HuH-7 (cell line): Measurements from ENCODE around the gene DOCK9.

Source experiments
- DNase-seq: peaks from one replicate; pipeline ENCODE4 v3.0.0; 2011; ENCODE audit warnings: low spot score

The DOCK9 gene

DNA sequence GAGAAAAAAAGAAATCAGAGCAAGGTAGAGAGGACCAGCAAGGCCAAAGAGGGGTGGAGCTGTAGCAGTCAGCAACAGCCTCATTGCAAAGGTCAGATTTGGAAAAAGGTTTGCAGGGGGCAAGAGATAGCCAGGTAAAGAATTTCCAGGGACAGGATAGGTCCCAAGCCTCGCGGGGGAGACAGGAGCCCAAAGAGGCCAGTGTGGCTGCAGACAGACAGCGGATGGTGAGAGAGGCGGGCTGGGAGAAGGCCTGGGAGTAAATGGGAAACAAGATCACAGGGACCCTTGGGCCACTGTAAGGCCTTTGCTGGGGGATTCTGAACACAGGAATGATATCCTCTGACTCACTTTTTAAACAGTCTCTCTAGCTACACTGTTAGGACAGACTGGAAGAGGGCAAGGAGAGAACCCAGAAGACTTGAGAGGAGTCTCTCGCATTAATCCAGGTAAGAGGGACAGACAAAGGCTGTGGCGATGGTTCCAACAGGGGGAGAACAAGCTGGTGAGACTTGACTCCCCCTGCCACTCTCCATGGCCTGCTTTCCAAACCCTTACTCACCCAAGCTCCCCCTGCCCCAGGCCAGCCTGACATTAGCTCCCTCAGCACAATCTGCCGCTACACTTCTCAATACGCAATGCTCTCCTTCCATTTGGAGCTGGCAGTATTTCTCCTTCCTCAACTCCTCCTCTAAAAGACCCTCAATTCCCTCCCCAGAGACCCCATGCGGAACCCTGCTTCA is 31.8 kb downstream of the DOCK9 start:
- DNase-seq = no peak

DNA sequence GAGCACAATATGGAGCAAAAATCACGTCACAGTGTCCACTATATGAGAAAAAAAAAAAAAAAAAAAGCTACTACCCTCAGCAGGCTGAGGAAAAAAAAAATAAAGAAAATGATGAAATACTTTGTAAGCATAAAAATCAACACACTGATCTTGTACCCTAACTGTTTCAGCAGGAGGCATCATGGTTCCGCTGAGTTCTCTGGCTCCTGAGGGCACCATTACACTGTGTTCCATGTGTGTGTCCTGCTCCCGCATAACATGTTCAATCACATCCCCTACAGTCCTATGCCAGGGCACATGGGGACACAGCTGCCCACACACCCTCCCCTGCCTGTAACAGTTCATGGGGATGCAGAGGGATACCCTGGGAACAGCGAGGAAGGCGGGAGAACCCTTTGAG is 33.5 kb downstream of the DOCK9 start:
- DNase-seq = no peak

DNA sequence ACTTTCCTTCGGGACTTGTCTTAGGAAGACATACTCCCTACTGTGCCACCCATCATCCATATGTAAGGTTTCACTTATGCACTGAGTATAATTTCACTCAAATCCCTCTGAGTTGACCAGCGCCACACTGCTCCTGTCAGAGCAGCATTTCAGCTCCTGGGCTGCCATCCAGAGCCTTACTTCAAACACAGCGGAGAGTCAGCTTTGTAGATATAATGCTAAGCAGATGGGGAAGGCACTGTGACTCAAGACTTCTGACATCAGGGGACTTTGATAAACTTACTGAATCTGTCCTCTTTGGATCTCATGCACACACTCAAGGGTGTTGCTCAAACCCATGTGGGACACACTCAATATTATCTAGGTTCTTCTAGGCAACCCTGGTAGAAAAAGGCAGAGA is 34.9 kb downstream of the DOCK9 start:
- DNase-seq = no peak

DNA sequence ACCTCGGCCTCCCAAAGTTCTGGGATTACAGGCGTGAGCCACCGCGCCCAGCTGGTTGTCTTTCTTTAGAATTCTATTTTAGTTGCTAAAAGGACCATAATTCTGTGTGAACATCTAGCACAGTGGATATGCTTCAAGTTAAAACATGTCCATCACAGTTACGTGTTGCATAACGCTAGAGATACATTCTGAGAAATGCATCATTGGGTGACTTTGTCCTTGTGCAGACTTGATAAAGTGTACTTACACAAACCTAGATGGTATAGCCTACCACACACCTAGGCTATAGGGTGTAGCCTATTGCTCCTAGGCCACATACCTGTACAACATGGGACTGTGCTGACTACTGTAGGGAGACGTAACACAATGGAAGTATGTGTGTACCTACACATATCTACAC is 35.4 kb downstream of the DOCK9 start:
- no peak for DNase-seq

DNA sequence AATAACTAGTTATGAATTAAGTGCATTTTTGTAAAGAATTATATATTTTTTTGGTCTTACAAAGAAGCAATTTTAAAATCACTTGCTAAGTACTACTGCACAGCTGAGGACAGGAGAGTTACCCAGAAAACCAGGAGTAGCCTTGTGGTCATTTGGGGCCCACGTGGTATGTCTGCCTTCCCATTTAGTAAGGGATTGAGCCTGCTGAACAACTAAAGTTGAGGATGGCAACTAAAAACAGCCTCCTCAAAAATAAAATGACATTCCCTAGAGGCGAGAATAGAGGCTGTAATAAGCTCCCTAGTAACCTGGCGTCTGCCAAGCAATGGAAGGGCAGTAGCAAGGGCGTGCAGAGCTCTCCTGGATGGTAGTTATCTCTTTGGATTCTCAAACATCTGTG is 36.3 kb downstream of the DOCK9 start:
- no peak for DNase-seq

DNA sequence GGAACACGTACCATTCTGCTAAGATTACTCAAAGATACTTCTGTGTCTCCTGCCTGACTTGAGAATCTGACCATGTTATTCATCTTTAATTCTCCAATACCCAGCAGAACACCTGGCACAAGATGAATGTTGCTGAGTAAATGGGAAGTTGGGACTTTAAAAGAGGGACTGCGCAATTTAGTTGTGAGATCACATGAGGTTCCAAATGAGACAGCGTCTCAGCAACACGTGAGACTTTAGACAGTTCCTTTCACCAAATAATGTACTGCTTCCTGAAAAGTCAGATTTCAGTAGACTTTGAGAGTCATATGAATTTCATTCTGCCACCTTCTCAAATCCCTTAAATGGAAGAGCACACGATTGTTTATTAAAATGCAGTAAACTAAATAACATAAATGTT is 36.7 kb downstream of the DOCK9 start:
- no peak for DNase-seq

DNA sequence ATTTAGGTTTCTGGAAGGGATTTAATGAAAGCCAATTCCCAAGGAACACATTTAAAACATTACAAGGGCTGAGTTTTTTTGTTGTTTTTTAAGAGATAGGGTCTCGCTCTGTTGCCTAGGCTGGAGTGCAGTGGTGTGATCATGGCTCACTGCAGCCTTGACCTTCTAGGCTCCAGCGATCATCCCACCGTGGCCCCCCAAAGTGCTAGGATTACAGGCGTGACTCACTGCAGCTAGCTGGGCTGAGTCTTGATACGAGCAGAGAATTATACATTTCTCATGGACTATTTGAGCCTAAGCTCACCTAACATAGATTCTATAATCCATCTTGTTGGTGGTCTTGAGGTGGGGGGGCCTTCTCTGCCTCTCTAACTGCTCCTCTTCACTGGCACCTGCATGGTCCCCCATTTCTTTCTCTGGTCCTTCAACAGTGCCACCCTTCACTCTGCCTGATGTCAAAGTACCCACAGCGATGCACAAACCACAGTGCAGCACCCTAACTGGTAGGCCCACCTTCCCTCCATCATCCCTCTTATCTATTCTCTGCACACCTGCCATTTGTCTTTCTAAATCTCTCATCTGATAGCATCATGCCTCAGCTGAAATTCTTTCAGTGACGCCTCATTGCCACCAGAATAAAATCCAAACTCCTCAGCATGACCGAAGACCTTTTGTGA is 37.4 kb downstream of the DOCK9 start:
- DNase-seq = no peak

DNA sequence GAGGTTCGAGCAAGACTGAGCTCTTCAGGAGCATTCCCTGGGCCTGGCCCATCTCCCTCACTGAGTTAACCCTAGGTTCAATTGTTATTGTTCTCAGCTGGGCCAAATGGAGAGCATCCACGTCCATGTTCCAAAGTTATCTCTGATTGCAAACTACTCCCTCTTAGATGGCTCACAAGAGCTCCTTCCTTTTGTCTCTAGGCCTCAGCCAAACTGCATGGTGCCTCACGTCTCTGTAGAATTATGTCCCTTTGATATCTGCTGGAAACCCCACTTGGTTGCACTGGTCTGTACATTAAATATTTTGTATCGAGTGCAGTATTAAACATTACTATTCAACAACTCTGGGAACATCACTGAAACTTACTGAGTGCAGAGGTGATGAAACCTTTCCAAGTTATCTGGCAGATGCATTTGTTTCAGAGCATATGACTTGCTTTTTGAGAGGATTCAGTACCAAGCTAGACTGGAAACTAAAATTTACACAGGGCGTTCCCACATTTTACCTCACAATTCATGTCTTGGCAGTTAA is 38.1 kb downstream of the DOCK9 start:
- no peak for DNase-seq

DNA sequence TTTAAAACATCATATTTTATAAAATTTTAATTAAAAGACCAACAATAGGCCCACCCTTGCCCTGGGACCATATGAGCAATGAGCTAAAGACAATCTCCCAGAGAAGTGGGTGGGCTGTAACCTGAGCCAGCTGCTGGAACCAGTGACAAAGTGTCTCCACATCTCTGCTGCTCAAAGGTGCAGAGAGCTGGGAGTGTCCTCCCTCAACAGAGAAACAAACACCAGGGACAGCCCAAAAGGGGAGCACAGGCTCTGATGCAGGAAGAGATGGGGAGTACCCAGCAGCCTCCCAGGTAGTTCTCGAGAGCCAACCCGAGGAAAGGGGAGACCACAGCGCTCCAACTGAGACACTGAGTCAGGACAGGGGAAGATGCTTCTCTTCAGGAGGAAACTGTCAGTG is 39.1 kb downstream of the DOCK9 start:
- no peak for DNase-seq

DNA sequence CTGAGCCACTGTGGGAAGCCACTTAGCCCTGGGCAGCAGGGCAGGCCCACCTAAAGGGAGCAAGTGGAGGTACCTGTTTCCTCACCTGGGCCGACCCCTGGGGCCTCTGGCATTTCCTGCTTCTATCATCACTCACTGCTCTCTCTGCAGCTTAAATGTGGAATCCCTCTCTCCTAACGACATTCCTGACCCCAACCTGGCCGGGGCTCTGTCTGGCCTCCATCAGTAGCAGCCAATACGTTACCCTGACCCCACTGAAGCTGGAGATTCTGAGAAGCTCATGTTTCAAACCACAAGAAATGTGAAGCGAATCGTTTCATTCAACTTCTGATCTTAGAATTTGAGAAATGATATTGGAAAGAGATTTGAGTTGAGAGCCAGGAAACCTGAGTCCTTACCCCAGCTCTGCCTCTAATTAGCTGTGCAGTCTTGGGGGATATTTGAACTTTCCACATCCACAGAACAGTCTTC is 39.9 kb downstream of the DOCK9 start:
- DNase-seq = no peak

DNA sequence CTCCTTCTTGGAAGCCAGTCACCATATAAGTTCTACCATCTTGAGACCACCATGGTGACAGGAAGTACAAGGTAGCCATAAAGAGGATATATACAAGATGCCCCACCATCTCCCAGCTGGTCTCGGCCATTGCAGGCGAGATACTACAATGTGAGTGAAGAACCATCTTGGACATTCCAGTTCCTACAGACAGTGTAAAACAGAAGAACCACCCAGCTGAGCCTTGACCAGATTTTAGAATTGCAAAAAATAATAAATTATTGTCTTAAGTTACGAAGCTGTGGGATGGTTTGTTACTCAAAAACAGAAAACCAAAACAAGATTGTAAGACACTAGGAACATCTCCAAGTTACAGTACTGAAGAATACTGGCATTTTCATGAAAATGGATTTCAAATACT is 43.6 kb downstream of the DOCK9 start:
- DNase-seq = no peak

DNA sequence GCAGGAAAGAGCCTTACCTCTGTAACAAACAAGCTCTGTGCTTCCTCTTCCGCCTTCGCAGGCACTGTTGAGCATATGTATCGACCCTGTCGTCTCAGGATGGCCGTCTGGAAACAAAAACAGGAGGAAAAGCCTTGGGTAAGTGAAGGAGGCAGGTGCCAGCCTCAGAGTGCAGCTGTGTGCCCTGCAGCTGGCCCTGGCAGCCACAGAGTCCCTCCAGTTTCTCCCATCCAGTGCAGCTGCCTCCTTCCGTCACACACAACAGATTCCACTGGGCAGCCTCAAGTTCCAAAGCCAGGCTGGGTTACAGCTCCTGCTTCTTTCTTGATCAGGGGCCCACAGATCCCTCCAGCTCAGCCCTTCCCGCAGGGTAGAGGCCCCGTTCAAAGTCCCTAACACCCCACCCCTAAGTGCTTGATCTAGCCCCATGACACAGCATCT is 47.7 kb downstream of the DOCK9 start:
- DNase-seq = no peak

DNA sequence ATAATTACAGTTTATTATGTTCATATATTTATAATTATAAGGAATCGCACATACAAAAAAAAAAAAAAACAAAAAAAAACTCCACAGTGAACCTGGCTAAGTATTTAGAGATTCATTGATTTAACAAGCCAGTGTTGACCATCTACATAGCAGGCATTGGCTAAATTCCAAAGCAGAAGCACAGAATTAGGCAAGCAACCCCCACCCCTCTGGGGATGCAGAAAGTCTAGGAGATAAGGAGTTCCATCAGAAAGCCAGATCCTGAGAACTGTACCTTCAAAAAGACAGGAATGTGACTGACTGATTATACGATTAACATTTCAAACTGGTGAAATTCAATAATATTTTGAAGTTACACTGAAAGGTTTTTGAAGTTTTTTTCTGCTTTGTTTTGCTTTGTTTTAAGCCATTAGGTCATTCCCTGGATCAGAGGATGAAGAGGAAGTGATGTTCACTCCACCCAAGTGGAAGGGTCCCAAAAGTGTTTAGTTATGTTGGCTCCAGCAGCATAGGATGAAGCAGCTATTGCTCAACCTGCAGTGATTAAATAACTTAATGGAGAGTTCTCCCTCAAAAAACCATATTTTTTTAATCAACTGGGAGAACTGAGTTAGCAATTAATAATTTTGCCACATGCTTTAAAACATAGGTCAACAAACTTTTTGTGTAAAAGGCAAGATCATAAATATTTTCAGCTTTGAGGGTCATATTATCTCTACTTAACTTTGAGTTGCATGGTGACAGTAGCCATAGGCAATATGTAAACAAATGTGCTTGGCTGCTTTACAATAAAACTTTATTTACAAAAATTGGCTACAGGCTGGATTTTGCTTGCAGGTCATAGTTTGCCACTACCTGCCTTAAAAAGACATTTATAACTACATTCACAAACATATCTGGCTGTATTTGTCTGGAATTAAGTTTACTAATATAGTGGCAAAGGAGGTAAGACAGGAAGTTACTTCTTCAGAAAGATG is 49.6 kb downstream of the DOCK9 start:
- DNase-seq = no peak

DNA sequence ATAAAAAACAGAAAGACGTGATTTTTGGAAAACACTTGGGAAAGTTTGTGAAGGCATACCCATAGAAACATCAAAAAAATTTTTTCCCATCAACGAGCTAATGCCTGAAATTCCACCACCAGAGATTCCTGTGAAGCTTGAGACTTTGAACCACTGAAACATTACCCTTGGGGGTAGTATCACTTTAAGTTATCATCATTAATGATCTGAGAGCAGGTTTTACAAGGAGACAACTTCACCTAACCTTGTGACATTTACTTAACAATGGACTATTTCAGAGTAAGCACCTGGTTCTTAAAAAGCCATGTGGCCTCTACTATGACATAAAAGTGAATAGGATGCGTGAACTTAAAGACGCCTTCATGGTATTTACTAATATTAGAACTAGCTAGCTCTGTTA is 51.9 kb downstream of the DOCK9 start:
- no peak for DNase-seq

DNA sequence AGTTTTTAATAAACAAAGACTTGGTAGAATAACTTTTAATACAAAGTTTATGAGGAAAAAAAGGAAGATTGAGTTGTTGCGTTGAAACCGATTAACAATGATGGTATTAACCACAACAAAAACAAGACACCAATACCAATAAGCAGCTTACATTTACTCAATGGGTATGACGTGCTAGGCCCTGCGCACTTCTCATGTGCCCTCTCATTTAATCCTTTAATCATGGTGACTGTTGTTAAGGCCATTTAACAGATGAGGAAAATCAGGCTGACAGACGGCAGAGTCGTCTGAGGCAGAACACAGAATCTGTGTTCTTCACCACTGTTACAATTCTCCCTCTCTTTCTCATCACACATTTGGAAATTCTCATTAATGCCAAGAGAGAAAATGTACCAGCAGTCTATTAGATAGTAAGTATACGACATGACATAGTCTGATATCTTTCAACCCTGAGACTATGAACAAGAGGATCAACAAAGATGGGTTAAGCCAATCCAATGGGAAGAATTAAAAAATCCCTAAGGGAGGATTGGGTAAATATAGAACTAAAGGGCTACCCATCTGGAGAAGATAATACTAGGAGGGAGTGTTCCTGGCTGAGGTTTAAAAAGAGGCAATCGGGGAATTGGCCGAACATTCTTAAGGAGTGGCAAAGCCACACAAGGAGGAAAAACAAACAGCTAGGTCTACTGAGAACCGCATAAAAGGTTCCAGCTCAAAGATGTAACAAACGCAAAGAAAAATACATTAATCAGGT is 54.0 kb downstream of the DOCK9 start:
- DNase-seq = no peak

DNA sequence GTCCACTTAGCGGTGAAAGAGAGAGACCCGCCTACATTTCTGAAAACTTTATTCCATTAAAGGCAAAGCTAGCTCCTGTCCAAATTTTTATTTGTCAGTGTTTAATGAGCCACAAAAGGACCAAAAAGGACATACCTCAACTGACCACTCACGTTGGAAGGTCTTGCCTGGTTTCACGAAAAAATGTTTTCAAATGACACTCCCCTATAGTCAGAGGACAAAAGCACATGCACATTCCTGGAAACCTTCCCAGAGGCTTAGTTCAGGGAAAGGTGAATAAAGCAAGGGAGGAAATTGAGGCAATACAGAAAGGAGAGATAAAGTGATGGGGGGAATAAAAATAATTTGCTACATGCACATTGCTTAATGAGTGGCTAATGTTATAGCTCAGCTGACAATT is 55.6 kb downstream of the DOCK9 start:
- DNase-seq = no peak

DNA sequence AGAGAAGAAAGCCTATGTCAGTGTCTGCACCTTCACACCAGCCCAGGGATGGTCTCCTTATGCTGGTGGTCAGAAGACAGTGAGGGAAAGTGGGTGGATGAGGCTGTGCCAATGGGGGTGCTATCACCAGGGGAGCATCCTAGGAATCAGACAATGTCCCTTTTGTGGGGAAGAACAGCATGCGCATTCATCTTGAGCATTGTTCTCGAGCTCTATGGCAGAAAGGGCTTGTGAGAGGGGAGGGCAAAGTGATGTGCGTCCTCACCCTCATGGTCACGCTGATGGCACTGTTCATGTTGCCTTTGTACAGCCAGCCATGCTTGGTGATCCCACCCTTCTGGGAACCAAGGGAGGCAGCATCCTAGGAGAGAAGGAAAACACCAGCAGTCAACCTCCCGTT is 56.1 kb downstream of the DOCK9 start:
- no peak for DNase-seq

DNA sequence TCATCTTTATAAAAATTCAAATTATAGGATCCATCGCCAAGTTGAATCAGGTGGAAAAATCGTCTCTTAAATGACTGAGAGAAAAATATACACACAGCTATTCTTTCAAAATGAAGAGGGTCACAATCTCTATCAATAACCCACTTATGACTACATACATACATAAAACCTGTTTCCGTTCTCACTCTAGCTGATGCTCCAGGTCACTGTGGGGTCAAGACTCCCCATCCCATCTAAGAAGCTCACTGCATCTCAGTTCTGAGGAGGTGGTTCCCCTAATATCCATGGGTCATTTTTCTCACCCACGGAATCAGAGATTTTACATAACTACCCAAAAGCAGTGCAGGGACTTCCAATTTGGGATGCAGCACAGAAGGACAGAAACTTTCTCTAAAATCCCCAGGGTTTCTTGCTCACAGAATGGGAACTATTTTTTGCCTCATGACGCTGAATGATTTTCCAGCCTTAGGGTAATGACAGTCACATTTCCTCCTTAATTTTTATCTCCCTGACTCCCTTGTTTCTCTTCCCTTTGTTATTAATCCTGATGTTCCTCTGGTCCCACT is 56.8 kb downstream of the DOCK9 start:
- no peak for DNase-seq

DNA sequence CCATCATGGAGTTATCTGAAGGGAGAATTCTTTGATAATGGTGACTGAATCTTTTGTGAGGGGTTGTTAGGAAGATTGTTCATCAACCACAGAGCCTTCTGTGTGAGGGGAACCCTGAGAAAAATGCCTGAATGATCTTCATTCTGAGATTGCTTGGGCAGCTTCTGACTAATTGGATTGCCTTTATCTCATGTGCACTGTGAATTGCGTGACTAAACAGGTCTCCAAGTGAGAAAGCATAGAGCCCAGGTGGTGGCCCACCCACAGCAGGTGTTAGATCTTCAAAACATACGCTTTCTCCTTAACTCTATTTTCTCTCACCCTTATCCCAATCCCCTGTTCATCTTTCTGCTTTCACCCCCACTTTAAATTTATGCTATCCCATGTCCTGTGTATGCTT is 58.3 kb downstream of the DOCK9 start:
- no peak for DNase-seq

DNA sequence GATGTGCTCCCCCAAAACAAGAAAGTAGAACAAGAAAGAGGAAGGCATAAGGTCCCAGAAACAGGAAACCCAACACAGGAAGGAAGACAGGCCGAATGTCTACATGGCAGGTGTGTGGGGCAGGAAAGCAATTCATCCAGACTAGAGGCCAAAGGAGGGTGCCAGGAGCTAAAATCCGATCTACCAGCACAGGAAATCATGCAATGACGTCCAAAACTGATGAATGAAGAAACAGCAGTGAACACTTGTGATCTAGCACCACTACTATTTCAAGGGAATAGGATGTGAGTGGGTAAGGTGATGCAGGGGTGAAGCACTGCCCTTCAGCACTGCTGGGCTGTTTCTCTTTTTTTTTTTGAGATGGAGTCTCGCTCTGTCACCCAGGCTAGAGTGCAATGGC is 59.1 kb downstream of the DOCK9 start:
- DNase-seq = no peak

DNA sequence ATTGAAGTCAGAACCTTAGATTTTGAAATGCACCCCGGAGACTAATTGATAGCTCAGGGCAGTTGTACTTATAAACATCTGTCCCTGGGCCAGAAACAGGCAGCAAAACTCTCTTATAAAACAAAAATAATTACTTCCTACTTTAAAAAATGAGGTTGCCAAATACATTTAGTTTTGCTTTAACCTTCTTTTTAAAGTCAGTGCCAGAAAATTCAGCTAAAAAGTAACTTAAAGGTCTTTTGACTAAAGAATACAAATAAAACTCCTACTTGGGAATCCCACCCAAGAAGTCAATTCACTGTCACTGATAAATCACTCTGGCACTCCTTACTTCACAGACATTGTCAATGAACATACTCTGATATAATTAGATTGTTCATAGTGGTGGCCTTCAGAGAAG is 60.7 kb downstream of the DOCK9 start:
- DNase-seq = no peak
